T1000 (cell line): ENCODE data around the gene SMAD7.
"Not testable (repeated sequence)": the region's sequence is repeated elsewhere in the genome, so short reads cannot be mapped to it uniquely, and the experiment has no call there.

Source experiments
- DNase-seq: peaks from one replicate; lab custom pipeline; 2025; ENCODE audit warnings: mixed read lengths; lab: John Stamatoyannopoulos, UW

The SMAD7 gene

DNA sequence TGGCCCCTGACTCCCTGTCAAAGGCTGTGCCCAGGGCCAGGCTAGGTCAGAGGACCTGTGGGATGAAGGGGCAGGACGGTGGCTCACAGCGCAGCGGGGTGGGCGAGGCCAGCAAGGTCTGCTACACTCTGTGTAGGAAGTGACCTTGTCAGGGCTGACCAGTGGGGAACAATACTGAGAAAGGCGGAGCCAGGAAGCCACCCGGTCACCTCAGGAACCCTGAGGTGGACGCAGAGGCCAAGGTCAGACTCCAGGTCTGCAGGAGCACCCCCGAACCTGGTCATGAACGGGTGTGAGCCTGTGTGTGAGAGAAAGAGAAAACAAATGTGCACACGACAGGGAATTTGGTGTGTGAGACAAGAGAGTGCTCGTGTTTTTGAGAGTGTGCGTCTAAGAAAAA is 72.3 kb downstream of the SMAD7 start:
- no peak for DNase-seq

DNA sequence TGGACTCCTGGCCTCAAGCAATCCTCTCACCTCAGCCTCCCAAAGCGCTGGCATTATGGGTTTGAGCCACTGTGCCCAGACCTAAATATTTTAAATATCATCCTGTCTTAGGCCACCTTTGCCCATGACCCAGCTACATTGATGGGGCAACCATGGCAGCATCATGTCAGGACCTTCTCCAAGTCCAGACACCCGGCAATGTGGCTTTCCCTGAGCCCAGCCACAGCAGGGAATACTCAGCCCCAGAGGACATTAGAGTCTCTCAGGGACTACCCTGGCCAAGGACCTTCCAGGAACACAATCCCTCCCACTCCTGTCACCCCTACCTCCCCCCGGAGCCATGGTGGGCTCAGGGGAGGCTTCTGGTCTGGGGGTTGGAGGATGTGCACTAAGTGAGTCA is 72.8 kb downstream of the SMAD7 start:
- no peak for DNase-seq

- no peak for DNase-seq
Observed at GRCh38 chr18:48876590-48876989, 74.2 kb downstream of the SMAD7 start.

DNA sequence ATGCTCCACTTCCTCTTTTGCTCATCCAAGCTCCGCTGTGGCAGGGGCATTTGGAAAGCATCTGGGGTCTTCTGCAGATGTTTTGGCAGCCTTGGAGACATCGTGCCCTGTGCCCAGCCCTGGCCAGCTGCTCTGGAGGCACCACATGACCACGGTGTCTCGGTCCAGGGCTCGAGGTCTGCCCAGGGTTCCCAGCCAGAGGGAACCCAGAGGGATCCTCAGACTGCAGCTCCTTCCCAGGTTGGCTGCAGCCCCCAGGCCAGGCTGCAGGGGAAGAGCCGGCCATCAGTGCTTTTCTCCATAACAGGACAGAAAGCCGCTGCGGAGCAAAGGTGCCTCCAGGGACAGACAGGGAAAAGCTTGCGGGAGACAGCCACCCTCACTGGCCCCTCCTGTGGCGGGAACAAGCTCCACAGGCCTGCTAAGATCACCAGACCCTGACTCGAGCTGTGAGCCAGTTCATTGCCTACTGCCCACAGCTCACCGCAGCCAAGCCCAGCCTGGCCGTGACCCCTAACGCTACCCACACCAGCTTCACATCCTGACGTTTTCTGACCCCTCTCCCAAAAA is 74.7 kb downstream of the SMAD7 start:
- no peak for DNase-seq

DNA sequence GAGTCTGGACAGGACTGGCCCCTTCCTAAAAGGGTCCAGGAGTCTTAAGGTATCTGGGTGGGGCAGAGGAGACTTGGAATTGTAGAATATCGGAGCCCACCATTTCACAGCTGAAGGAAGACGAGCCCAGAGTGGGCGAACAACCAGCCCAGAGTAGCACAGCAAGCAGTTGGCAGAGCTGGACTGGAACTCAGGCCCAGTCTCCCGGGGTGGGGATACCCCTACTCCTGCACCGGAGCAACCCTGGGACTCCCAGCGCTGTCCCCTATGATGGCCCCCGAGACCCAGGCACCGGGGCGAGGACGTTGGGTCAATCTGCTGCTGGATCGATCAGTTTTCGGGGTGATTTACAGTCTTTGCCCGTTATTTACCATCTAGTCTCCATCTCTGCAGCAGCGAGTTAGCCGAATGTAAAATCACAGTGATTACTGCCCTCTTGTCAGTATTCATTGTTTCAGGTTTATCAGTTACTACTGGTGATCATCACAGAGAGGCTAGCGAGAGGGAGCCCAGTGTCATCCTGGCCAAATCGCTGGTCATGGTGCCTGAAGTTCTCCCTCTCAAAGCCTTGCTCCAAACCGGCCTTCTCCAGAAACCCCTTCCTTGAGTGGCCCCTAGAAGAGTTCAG is 75.3 kb downstream of the SMAD7 start:
- DNase-seq = no peak

GRCh38 chr18:48874701-48875162 is 76.0 kb downstream of the SMAD7 start:
- no peak for DNase-seq

- DNase-seq = no peak
Observed at GRCh38 chr18:48874233-48874632, 76.5 kb downstream of the SMAD7 start.

GRCh38 chr18:48872234-48873145 is 78.3 kb downstream of the SMAD7 start:
- no peak for DNase-seq

- DNase-seq = no peak
Observed at GRCh38 chr18:48871391-48872166, 79.2 kb downstream of the SMAD7 start.

DNA sequence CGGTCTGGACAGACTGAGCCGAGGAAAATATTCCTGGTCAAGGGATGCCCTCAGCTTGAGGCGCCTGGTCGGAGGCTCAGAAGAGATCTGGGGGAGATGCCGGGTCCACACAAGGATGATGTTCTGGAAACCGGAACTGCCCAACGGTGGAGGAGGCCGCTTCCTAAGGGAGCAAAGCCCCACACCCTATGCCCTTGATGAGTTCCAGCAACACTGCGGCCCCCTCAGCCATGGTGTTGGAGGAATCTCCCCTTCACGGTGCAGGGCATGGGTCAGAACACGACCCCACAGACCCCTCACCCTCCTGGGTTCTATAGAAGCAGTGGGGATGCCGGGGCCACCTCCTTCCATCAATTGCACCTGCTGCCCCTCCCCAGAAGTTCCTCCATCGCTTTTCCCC is 79.8 kb downstream of the SMAD7 start:
- not testable (repeated sequence) for DNase-seq
